LNCAP (cell line): ENCODE results near the gene TUT4.

Experiments
- TF ChIP-seq, protein P1 (sequence below): fragments of 450-650 bp; IDR thresholded peaks from 2 replicates; pipeline ENCODE4 v1.5.1; 2017; ENCODE audit warnings: mild to moderate bottlenecking

TUT4 gene

DNA sequence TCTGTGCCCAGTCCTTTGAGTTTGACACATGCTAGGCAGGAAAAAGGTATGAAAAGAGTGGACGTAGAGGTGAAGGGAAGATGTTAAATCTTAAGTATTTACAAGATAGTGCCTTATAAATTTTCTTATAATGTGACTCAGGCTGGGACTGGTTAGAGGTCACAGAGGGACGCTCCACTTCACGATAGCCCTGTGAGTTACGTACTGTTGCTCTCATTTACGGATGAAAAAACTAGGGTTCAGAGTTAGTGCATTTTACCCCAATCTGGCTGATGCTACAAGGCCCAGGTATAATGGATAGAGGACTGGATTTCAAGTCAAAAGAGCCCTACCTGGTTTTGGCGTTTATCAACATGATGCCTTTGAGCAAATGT is 1.4 kb upstream of the TUT4 start:
- TF ChIP-seq, protein P1, sequence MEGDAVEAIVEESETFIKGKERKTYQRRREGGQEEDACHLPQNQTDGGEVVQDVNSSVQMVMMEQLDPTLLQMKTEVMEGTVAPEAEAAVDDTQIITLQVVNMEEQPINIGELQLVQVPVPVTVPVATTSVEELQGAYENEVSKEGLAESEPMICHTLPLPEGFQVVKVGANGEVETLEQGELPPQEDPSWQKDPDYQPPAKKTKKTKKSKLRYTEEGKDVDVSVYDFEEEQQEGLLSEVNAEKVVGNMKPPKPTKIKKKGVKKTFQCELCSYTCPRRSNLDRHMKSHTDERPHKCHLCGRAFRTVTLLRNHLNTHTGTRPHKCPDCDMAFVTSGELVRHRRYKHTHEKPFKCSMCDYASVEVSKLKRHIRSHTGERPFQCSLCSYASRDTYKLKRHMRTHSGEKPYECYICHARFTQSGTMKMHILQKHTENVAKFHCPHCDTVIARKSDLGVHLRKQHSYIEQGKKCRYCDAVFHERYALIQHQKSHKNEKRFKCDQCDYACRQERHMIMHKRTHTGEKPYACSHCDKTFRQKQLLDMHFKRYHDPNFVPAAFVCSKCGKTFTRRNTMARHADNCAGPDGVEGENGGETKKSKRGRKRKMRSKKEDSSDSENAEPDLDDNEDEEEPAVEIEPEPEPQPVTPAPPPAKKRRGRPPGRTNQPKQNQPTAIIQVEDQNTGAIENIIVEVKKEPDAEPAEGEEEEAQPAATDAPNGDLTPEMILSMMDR = no peak

DNA sequence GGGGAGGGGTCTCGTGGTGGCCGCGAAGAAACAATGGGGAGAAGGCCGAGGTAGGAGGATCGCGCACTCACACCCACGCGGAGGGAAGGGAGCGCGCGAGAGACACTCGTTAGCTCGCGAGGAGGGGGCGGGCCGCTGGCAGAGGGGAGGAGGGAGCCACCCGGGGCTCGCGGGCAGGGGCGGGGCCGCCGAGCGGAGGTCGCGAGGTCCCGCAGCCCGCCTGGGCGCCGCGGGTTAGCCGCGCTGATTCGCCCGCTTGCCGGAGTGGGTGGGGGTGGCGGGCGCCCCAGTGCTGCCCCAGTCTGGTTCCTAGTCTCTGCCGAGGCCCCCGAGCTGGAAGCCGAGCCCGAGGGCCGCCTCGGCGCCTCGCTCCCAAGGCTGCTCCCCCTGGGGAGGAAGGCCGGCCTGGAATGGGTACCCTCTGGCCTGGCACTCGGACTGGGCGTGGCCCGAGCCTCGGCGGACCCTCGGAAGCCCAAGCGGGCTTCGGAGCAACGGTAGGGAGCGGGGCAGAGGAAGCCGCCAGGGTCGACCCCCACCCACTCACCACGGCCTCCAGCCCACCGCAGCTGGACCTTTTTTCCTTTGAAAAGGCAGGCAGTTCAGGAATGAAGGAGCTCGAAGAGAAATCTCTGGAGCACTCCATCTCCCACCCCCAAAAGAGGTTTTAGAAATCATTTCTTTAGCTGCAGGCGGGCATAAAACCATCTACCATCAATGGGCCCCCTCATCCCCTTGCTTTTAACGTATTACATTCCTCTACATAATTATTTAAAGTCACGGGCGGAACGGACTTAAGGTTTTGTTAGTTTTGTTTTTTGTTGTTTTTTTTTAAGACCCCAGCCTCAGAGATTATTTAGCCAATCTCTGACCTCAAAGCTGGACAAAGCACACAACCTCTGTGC is 722 bp upstream of the TUT4 start:
- TF ChIP-seq, protein P1 = no peak

DNA sequence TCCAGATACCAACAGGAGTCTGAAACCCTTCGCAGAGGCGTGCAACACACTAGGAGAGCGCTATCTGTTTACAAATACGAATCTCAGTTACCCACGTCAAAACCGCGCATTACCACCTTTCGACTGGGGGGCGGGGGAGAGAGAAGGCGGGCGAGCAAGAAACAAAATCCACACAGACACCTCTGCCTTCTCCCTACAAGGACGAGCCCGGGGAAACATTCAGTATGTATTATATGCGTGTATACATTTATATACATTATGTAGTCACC is 722 bp downstream of the TUT4 start:
- TF ChIP-seq, protein P1 = no peak

DNA sequence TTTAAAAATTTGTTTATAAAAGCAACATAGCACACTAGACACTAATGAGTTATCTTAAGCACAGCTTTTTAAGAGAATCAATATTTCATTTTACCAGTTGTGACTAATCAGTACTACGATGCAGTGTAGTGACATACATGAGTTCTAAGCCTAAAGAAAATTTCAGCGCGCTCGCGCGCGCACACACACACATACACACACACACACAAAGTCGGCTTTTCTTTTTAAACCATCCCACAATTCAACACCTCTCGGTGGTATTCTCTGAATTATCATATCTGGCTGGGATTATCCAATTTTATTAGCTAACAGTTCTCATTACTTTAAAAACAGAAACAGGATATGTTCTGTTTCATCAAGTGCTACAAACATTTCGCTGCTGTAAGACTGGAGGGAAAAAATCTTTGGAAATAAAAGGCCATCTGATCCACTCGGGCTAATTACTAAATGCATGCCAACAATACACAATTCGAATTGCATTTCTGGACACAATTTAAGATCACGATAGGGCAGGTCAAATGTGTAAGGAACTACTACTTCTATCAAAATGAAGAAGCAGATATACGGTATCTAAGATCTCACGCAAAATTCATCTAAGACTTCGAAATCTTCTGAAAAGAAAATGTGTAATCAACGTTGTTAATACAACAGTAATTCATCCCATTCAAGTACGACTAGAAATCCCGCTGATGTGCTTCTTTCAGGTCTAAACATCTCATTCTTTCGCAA is 1.2 kb downstream of the TUT4 start:
- TF ChIP-seq, protein P1 = no peak

- TF ChIP-seq, protein P1 = no peak
Measured at GRCh38 chr1:52550447-52550846, 2.4 kb downstream of the TUT4 start.

DNA sequence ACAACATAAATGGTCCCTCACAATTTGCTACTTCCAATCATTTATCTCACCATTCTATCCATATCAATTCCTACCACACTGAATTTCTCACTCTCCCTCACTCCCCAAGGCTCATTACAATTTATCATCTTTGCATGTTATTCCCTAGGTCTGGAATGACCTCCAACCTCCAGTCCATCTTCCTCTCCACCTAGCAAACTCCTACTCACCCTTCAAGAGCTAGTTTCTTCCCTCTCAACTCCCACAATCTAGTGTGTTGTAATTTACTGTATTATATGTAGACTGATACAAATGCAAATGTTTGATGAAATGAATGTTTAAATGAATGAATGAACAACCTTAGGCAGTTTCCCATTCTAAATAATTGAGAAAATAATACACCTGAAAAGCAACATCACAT is 3.6 kb downstream of the TUT4 start:
- TF ChIP-seq, protein P1 = no peak

GRCh38 chr1:52546852-52547251 is 6.0 kb downstream of the TUT4 start:
- TF ChIP-seq, protein P1 = no peak
